Ovary (tissue), 3 donors: ENCODE data around the gene MRO.

ENCODE experiments used
- CTCF ChIP-seq, 3 donors: fragments of 450-650 bp in 2 of 3; fragments of 200-600 bp in 1 of 3; IDR thresholded peaks; one replicate each; pipeline versions ENCODE4 v1.5.1 to v1.8.0; 2016 to 2022; ENCODE audit warnings: antibody characterized with exemption in 3 of 3, mild to moderate bottlenecking in 1 of 3
- EP300 ChIP-seq: sonication (generic); formaldehyde crosslinking; IDR thresholded peaks from one replicate; pipeline ENCODE4 v1.6.1; 2017; ENCODE audit warnings: antibody characterized with exemption
- POLR2A ChIP-seq: fragments of 450-650 bp; IDR thresholded peaks from one replicate; pipeline ENCODE4 v1.6.1; 2017; ENCODE audit warnings: antibody characterized with exemption, mild to moderate bottlenecking, moderate library complexity
- donor health status: DM: no; HTN: no; CAD: no.

GRCh38 chr18:50775726-50776125 lies 44.1 kb downstream of the MRO start:
- TF ChIP-seq CTCF (IDR thresholded peaks at IDR 0.05) (no peak), EP300 (no peak), POLR2A (no peak)
